Measurements from ENCODE around the gene ZCCHC3. TPM values are rescaled to one million over a fixed set of nuclear protein-coding genes. Genes with fewer than 3 reads are reported as not detected.

ZCCHC3 gene
- total RNA-seq, 6 experiments from 2014 or later: 4.2 to 7.5 (median 5.9) TPM

DNA sequence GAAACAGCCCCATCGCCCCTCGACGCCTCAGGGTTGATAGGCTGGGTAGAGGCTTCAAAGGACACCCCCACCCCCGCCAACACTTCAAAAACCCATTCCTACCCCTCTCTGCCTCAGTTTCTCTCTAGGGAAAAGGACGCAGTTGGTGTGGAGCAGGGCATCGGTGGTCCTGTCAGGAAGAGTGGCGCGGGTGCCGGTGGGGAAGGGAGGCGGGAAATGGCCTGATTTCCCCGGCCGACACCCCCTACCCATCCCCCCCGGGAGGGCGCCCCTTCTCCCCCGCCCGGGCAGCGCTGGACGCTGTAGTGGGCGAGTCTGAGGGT, 49.9 kb downstream of the ZCCHC3 start:
- peaks cover 0 to 22% (median 3%) of the 10 kb centered on the region in 4 donors for H3K4me1 ChIP-seq
- H3K27ac ChIP-seq: peak overlapping the region; percentile 49 to 65 (median 51)
- H3K27me3 ChIP-seq: no peaks in the 10 kb centered on the region
- DNase-seq (no peak), ATAC-seq (no peak)
- no peaks in the 10 kb centered on the region for H3K9me3 ChIP-seq
- H3K4me3 ChIP-seq: peak overlapping the region; percentile 61 to 72 (median 69)
- WGBS (ENCODE audit: insufficient coverage, low coverage, low lambda C conversion rate, missing lambda C conversion rate): no CpG with 5 or more reads among the region's 19 CpGs
- H3K36me3 ChIP-seq: no peaks in the 10 kb centered on the region
- intact Hi-C loops (cut with DNase I): no loop called here
- TF ChIP-seq POLR2A (IDR thresholded peaks at IDR 0.05): no peak
- TF ChIP-seq, protein P1, sequence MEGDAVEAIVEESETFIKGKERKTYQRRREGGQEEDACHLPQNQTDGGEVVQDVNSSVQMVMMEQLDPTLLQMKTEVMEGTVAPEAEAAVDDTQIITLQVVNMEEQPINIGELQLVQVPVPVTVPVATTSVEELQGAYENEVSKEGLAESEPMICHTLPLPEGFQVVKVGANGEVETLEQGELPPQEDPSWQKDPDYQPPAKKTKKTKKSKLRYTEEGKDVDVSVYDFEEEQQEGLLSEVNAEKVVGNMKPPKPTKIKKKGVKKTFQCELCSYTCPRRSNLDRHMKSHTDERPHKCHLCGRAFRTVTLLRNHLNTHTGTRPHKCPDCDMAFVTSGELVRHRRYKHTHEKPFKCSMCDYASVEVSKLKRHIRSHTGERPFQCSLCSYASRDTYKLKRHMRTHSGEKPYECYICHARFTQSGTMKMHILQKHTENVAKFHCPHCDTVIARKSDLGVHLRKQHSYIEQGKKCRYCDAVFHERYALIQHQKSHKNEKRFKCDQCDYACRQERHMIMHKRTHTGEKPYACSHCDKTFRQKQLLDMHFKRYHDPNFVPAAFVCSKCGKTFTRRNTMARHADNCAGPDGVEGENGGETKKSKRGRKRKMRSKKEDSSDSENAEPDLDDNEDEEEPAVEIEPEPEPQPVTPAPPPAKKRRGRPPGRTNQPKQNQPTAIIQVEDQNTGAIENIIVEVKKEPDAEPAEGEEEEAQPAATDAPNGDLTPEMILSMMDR (IDR thresholded peaks at IDR 0.05): no peak

DNA sequence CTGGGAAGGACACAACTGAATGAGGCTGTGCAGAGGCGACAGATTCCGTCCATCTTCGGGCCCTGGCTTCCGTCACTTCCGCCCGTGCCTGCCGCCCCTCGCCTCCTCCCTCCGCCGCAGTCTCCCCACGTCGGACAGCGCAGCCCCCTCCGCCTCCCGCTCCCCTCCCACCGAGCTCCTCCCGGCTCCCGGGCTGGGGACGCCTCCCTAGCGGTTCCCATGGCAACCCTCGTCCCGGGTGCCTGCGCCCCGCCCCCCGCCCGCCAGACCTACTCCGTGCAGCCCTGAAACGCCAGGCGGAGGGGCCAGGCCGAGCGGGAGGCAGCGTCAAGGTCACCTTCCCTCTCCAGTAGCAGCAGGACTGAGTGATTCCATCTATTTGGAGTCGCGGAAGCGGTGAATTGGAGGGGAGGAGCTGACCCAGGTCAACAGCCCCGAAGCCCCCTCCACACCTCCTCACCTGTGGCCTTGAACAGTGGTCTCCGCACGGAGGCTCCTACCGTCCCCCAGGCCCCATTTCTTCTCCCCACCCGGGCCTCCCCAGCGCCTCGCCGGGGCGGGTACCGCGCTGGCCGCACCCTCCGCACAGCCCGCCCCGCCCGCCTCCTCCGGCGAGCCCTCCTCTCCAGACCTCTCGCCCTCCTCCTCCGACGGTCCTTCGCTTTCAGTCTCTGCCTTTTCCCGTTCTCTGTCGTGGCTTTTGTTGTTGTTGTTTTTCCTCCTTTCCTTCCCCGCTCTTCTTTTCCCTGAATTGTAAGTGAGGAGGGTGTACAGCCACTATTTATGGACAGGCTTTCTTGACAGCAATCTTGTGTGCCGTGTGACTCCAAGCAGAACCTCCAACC, 50.5 kb downstream of the ZCCHC3 start:
- H3K9me3 ChIP-seq: no peaks in the 10 kb centered on the region
- ATAC-seq: peak; percentile 72 to 80 (median 74)
- H3K36me3 ChIP-seq: no peaks in the 10 kb centered on the region
- H3K27ac ChIP-seq: peak overlapping the region; percentile 49 to 65 (median 51)
- intact Hi-C loops (cut with DNase I): no loop called here
- H3K4me1 ChIP-seq: peaks cover 0 to 22% (median 3%) of the 10 kb centered on the region in 4 donors
- peak overlapping the region; percentile 61 to 72 (median 69) for H3K4me3 ChIP-seq
- H3K27me3 ChIP-seq: no peaks in the 10 kb centered on the region
- peak; percentile 81 to 84 (median 84) for DNase-seq
- TF ChIP-seq, protein P1 (IDR thresholded peaks at IDR 0.05): no peak
- TF ChIP-seq POLR2A (IDR thresholded peaks at IDR 0.05): peak; percentile 9
- under 1% methylated on average over 16 of the region's 61 CpGs for WGBS (ENCODE audit: insufficient coverage, low coverage, low lambda C conversion rate, missing lambda C conversion rate)

DNA sequence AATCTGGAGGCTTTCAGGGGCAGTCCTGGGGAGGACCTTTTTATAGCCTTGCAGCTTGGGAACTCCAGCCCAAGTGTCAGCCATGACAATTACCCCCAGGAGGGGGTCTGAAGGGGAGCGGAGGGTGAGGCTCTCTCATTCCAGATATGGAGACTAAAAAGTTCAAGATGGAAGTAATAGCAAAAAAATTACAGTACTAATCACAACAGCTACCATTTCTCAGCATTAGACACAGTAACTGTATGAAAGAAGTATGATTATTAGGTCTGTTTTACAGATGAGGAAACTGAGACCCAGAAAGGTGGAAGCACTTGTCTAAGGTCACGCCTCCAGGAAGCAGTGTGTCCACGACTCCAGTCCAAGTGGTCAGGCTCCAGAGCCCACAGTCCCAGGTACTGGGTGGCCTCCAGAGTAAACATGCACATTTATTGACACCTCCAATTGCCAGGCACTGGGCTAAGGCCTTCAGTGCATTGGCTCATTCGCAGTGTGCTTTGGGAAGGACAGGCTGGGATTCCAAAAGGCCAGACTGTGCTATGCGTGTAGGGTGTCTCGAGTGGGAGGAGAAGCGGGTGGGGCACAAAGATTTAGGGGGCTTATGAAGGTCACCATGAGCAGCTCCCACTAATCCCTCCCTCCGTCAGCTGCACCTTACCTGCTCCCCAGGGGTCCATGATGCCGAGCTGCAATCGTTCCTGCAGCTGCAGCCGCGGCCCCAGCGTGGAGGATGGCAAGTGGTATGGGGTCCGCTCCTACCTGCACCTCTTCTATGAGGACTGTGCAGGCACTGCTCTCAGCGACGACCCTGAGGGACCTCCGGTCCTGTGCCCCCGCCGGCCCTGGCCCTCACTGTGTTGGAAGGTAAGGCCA, 51.8 kb downstream of the ZCCHC3 start:
- H3K27me3 ChIP-seq: no peaks in the 10 kb centered on the region
- no peak overlapping the region for H3K27ac ChIP-seq
- H3K4me3 ChIP-seq: no peak overlapping the region
- H3K4me1 ChIP-seq: peaks cover 0 to 22% (median 3%) of the 10 kb centered on the region in 4 donors
- DNase-seq (peak; percentile 39 to 80 (median 67)), ATAC-seq (peak; percentile 51 to 69 (median 61))
- WGBS (ENCODE audit: insufficient coverage, low coverage, low lambda C conversion rate, missing lambda C conversion rate): 79% methylated on average over 8 of the region's 19 CpGs
- no peaks in the 10 kb centered on the region for H3K36me3 ChIP-seq
- no peaks in the 10 kb centered on the region for H3K9me3 ChIP-seq
- intact Hi-C loops (cut with DNase I): no loop called here
- TF ChIP-seq, protein P1 (IDR thresholded peaks at IDR 0.05): no peak
- no peak for TF ChIP-seq POLR2A (IDR thresholded peaks at IDR 0.05)

Other genes with a start within 250 kb of the ZCCHC3 start
- gene DEFB125, start 209.9 kb upstream of the ZCCHC3 start, total RNA-seq: not detected
- not detected for gene DEFB126, start 155.0 kb upstream of the ZCCHC3 start, total RNA-seq
- gene DEFB127, start 140.1 kb upstream of the ZCCHC3 start, total RNA-seq: not detected
- not detected for gene DEFB128, start 107.9 kb upstream of the ZCCHC3 start, total RNA-seq
- gene DEFB129, start 70.3 kb upstream of the ZCCHC3 start, total RNA-seq: not detected
- gene DEFB132, start 39.8 kb upstream of the ZCCHC3 start, total RNA-seq: under 1 TPM in 3 of 6 experiments, not detected in 3; 0.30 to 0.35 (median 0.31) TPM
- 1 to 10 TPM in 4 of 6 experiments, under 1 TPM in 2; 0.62 to 2.5 (median 1.8) TPM for gene C20orf96, start 6.8 kb upstream of the ZCCHC3 start, total RNA-seq
- gene SOX12, start 28.0 kb downstream of the ZCCHC3 start, total RNA-seq: 1 to 10 TPM; 3.6 to 6.4 (median 4.6) TPM
- gene NRSN2, start 49.5 kb downstream of the ZCCHC3 start, total RNA-seq: 1 to 10 TPM; 1.3 to 4.1 (median 1.9) TPM
- 100 to 1,000 TPM in 2 of 6 experiments, 10 to 100 TPM in 4; 15.1 to 139 (median 34.1) TPM for gene TRIB3, start 83.2 kb downstream of the ZCCHC3 start, total RNA-seq
- 100 to 1,000 TPM in 2 of 6 experiments, 10 to 100 TPM in 4; 63.1 to 113 (median 85.6) TPM for gene RBCK1, start 110.7 kb downstream of the ZCCHC3 start, total RNA-seq
- gene TBC1D20, start 165.0 kb downstream of the ZCCHC3 start, total RNA-seq: 10 to 100 TPM; 10.8 to 21.4 (median 13.9) TPM
- 10 to 100 TPM; 30.4 to 62.6 (median 37.1) TPM for gene CSNK2A1, start 246.2 kb downstream of the ZCCHC3 start, total RNA-seq

Data from right lobe of liver (tissue), 6 donors.